Colon (tissue), 2 donors: ENCODE data around the gene CLSTN2.

Source experiments
- FAIRE-seq: peaks from 2 replicates; lab custom pipeline; 2012; peaks lifted over from hg19 to GRCh38; lab: Jason Lieb, UNC
- donor health status: control.
- donor health status: control.

Gene CLSTN2

GRCh38 chr3:140238646-140239314 lies 303.8 kb downstream of the CLSTN2 start:
- FAIRE-seq: no peak

- no peak for FAIRE-seq
Measured at GRCh38 chr3:140242818-140243276, 307.9 kb downstream of the CLSTN2 start.

GRCh38 chr3:140243575-140243974 lies 308.6 kb downstream of the CLSTN2 start:
- no peak for FAIRE-seq

GRCh38 chr3:140244893-140245292 lies 309.9 kb downstream of the CLSTN2 start:
- FAIRE-seq: no peak

- no peak for FAIRE-seq
Measured at GRCh38 chr3:140246578-140246977, 311.6 kb downstream of the CLSTN2 start.

- FAIRE-seq: no peak
Measured at GRCh38 chr3:140247775-140248174, 312.8 kb downstream of the CLSTN2 start.

- FAIRE-seq: no peak
Measured at GRCh38 chr3:140249188-140249587, 314.2 kb downstream of the CLSTN2 start.

GRCh38 chr3:140250010-140250855 lies 315.2 kb downstream of the CLSTN2 start:
- FAIRE-seq: no peak

GRCh38 chr3:140250945-140251344 lies 316.0 kb downstream of the CLSTN2 start:
- no peak for FAIRE-seq

- FAIRE-seq: no peak
Measured at GRCh38 chr3:140251678-140252077, 316.7 kb downstream of the CLSTN2 start.

- no peak for FAIRE-seq
Measured at GRCh38 chr3:140252812-140253656, 318.0 kb downstream of the CLSTN2 start.

- FAIRE-seq: no peak
Measured at GRCh38 chr3:140258222-140258724, 323.3 kb downstream of the CLSTN2 start.

GRCh38 chr3:140265302-140265701 lies 330.3 kb downstream of the CLSTN2 start:
- FAIRE-seq: no peak

- FAIRE-seq: no peak
Measured at GRCh38 chr3:140268103-140268502, 333.1 kb downstream of the CLSTN2 start.

- no peak for FAIRE-seq
Measured at GRCh38 chr3:140268610-140269009, 333.6 kb downstream of the CLSTN2 start.

GRCh38 chr3:140270329-140270728 lies 335.3 kb downstream of the CLSTN2 start:
- FAIRE-seq: no peak

GRCh38 chr3:140273542-140274195 lies 338.7 kb downstream of the CLSTN2 start:
- FAIRE-seq: no peak

GRCh38 chr3:140274429-140274828 lies 339.4 kb downstream of the CLSTN2 start:
- no peak for FAIRE-seq

- FAIRE-seq: no peak
Measured at GRCh38 chr3:140276703-140277102, 341.7 kb downstream of the CLSTN2 start.

- FAIRE-seq: no peak
Measured at GRCh38 chr3:140277886-140278285, 342.9 kb downstream of the CLSTN2 start.

GRCh38 chr3:140284372-140284771 lies 349.4 kb downstream of the CLSTN2 start:
- no peak for FAIRE-seq

- no peak for FAIRE-seq
Measured at GRCh38 chr3:140285380-140285779, 350.4 kb downstream of the CLSTN2 start.
